Activated CD4-positive, alpha-beta T cell treated with anti-CD3 and anti-CD28 coated beads for 4 hours (primary cell): ENCODE measurements around the gene SLC26A2.
A peak's percentile ranks its signal among the peaks of the same experiment; 100 is the strongest.

Source experiments
- DNase-seq, 2 donors: peaks; one replicate each; pipeline ENCODE4 v3.0.0-alpha.2; 2020

SLC26A2 gene

DNA sequence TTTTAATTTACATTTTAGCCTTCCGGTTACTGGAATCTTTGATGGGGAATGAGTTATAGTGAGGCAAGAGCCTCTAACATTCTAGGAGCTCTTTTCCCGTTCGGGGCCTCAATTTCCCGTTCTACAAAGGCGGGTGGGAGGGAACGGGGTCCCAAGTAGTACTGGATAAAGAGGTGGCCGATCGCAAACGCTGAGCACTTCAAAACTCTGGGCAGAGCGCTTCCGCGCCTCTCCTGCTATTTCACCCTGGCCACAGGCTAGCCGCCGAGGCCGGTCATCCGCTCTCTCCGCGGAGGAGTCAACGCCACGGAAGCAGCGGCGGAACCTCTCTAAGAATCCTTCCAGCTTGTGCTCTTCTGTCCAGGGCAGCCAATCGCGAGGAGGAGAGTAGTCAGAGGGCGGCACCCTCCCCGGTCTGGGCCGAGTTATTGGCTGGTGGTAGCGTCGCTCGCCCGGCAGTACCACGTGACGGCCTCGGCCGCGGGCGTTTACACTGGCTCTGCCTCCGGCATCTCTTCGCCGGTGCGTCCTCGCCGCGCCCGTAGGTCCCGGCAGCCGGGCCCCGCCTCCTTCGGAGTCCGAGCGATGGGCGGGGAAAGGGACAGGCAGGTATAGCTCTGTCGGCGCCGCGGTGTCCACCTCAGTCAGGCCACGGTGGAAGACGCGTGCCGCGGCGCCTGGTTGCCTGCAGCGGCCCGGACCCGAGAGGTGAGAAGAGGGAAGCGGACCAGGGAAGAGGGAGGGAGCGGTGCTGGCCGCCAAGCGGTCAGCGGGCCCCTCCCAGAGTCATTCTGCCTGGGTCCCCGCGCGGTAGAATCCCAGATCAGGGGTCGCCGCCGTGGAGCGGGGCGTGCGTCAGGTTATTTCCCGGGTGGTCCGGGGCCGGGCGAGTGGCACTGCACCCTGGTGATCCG lies at the start of gene SLC26A2:
Gene SLC26A2, plus strand, starts transcription at position 487 of the 914 bp plus-strand sequence. CDS start 16,895 bp downstream, outside the sequence.
- DNase-seq = peak; percentile 92 to 93

- DNase-seq = no peak
These were observed 49.5 kb upstream of the SLC26A2 start for GRCh38 chr5:149911031-149911430.

DNA sequence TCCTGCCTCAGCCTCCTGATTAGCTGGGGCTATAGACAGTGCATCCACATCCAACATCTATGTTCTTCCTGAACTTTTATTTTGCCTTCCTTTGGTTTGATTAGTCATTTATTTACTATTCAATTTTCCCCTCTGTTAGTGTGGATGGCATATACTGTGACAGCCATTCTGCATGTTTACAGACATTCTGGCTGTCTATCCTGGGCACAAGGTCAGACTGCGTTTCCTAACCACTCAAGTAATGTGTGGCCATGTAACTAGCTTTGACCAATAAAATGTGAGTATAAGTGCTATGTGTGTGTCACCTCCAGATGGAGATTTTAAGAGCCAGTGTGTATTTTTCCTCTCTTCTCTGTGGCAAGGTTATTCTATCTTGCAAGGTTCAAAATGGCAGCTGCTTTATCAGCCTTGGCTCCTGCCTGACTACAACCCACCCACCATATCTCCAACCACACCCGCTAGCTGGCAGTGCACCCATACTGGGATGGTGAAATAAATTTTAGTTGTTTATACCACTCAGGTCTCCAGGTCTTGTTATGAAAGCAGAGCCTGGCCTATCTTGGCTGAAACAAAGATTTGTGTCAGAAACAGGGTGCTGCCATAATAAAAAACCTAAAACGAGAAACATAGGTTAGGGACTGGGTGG lies 48.2 kb upstream of the SLC26A2 start:
- DNase-seq = no peak

GRCh38 chr5:149913436-149914419 lies 46.8 kb upstream of the SLC26A2 start:
- DNase-seq = no peak

DNA sequence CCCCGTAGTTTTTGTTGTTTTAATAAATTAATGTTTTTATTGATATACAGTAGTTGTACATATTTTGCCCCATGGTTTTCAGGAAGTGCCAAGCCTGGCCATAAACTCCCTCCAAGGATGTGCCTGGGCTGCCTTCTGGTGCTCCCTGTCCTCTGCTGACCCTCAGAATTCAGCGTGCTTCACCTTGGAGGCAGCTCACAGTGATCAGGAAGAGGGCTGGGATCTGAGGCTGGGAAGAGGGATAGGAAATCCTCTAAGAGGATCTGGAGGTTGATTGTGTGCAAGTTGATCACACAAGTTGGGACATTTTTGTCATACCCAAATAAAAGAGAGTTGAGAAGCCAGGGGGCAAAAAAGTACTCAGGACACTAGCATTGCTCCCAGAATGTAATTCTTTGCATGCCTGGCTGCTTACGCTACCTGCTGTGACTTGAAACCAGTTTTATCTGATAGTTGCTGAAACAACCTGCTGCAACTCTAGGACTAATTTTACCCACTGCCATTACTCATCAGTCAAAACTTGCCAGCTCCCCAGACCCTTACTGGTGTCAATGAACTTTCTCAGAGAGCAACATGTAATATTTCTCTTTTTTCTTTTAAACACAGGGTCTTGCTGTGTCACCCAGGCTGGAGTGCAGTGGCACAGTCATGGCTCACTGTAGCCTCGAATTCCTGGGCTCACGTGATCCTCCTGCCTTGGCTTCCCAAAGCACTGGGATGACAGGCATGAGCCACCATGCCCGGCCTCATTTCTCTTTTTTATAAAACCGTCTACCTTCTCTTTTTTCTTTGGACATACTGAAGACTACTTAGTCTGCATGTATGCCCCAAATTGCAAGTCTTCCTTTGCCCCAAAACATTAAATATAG lies 44.9 kb upstream of the SLC26A2 start:
- no peak for DNase-seq

- DNase-seq = no peak
These were observed 44.1 kb upstream of the SLC26A2 start for GRCh38 chr5:149916334-149917072.

DNA sequence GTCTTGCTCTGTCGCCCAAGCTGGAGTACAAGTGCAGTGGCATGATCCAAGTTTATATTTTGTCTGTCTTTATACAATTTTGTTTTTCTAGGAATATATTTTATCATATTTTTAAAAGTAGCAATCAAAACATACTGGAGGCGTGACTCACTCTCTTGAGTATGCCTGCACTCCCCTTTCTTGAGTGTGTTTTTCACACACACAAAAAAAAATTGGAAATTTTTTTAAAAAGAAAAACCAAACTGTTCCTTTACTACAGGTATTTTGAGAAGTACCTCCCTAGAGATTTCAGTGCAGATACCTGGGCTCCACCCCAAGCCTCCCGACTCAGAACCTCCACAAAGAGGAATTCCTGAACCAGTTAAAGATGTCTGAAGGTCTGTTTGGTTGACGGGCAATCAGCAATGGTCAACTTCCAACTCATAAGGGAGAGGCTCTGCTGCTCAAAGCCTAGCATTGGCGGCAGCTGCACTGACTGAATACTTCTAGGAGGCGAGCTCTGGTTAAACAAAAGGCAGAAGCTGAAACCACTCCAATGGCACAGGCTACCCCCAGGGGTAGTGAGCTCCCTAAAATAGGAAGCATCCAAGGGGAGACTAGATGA lies 43.4 kb upstream of the SLC26A2 start:
- DNase-seq = no peak

DNA sequence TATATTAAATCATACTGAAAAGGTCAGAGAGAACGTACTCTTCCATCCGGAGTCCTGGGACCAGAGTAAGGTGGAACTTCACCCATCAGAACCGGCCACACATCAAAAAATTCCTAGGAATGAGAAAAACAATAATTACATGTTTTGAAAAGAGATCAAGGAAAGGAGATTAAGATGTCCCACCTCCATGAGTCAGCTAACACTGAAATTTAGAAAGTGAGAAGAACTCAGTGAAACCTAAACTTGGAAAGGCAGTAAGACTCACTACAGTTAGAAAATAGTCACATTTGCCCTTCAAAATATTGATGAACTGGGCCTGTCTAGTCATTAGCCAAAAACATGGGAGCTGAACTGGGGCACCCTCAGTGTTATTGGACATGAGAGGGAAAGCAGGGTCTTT lies 39.0 kb upstream of the SLC26A2 start:
- no peak for DNase-seq

- no peak for DNase-seq
These were observed 37.6 kb upstream of the SLC26A2 start for GRCh38 chr5:149922950-149923349.

GRCh38 chr5:149924486-149924885 lies 36.1 kb upstream of the SLC26A2 start:
- no peak for DNase-seq

GRCh38 chr5:149930043-149930748 lies 30.4 kb upstream of the SLC26A2 start:
- DNase-seq = no peak

GRCh38 chr5:149930749-149931574 lies 29.6 kb upstream of the SLC26A2 start:
- DNase-seq = no peak

DNA sequence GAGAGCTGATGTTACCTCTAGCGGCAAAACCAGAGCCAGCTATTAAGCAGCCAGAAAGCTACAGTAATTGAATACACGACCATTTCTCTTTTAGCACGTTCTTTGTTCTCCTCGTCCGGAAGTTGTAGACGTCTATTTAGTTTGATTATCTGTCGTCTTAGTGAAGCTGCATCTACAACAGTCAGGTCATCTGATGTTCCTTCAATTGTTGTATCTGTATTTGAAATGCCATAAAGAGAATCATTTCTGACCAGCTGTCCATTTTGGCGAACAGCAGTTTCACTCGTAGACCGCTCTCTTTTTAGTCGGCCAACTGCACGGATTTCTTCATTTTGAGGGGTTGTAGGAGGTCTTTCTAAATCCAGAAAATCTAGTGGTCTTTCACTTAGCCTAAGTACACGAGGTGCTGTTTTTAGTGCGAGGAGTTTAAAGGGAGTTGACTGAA lies 28.5 kb upstream of the SLC26A2 start:
- no peak for DNase-seq

DNA sequence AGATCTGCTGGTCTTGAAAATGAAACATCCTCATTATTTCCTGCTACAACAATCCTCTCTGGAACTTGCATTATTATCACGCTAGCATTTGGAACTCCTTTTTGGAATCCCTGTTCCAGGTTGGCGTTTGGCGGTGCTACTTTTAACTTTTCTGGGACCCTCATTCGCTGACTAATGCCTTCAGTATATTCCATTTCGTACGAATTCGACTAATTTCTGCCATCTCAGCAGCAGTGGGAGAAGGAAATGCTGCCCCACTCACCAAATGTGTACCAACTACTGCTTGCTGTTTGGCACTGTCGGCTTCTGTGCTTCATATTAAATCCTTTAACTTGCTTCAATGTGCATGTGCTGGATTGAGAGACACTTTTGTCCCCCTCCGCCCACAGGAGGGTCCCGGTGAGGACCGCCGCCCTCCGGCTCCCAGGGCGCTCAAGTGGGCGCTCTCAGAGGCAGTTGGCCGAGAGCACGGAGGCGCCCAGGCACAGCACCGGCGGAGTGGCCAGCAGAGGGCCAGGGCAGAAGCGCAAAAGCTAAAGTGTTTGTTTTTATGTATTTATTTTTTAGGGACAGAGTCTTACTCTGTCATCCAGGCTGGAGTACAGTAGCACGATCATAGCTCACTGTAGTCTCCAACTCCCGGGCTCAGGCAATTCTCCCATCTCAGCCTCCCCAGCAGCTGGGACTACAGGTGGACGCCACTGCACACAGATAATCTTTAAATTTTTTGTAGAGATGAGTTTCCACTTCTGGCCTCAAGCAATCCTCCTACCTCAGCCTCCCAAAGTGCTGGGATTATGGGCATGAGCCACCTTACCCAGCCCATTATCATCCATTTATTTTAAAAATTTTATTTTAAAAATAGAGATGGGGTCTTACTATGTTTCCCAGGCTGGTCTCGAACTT lies 27.9 kb upstream of the SLC26A2 start:
- no peak for DNase-seq

DNA sequence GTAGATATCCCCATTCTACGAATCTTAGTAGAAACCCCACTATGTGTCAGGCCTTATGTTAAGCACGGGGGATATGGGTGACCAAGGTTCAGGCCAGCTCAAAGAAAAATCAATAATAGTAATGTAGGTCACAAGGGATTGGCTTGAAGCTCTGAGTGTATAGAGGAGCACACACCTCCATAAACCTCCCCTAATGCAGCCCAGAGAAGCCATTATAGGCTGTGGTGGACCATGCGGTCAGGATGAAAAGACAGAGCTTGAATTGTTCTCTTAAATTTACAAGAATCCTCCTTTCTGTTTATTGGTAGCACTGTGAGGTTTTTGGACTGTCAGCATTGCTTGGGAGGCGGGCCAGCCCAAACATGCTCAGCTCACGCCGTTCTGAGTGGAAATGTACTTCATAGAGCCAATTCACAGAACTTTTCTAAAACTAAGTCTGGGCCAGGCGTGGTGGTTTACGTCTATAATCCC lies 25.1 kb upstream of the SLC26A2 start:
- DNase-seq = no peak

DNA sequence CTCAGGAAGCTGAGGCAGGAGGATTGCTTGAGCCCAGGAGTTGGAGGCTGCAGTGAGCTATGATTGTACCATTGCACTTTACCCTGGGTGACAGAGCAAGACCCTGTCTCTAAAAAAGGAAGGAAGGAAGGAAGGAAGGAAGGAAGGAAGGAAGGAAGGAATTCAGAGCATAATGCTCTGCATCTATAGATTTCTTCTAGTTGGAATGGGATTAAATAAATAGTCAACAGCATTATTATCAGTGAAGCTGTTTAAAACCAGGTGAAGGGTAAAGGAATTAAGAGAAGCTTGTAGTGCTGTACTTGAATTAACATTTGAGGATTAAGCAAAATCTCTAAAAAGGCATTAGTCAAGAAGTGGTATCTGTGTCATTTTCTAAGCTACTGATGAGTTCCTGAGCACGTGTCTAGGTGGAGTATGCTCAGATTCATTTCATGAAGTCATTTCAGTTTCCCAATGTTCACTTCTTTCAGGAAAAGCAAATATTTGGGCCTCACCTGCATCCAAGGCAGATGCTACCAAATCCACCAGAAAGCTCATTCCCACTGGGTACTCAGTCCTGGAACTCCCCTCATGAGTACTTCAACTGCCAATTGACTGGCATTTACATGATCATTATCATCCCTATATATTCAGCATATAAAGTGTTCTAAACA lies 24.4 kb upstream of the SLC26A2 start:
- no peak for DNase-seq

- no peak for DNase-seq
These were observed 23.9 kb upstream of the SLC26A2 start for GRCh38 chr5:149936700-149937091.
